ENCODE results near the gene SPTLC3.
A peak's percentile ranks its signal among the peaks of the same experiment; 100 is the strongest.

DNA sequence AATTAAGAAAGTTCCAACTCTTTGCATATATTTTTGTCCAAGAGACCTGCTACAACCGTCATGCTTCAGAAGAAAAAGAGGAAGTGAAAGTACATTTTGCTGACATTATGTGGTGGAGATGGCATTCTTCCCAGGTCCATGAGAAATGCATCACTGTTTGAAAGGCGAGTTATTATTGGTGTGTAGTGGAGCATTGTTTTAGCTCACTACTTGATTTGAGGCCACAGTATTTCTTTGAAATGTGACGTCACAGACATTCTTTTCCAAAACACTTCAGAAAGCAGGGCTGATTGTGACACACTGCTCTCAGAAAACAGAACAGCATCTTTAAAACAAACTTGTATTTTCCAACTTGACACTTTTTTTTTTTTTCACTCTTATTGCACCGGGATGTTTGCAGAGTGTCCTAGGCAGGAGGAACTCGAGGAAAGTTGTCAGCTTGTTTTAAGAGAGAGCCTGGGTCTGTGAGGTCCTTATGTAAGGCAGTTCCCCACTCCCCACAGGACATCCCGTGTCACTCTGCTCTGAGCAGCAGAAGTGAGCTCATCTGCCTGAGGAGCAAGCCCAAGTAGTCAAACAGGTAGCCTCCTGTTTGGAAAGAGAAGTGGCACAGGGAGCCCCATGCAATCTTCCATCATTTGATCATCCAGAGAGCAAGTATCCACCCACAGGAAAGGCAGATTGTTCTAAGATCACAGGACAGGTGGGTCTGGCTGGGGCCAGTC lies 1.1 kb downstream of the SPTLC3 start:
- TF ChIP-seq POLR2A (IDR thresholded peaks at IDR 0.05) = peak in 1 of 3 donors; percentile 8
- TF ChIP-seq CTCF (IDR thresholded peaks at IDR 0.05) = no peak
